DMS 273 (cell line): ENCODE results near the gene SAMMSON.

Source experiments
- DNase-seq: peaks from one replicate; lab custom pipeline; 2025; ENCODE audit not compliant: unreplicated experiment; lab: John Stamatoyannopoulos, UW

Gene SAMMSON

DNA sequence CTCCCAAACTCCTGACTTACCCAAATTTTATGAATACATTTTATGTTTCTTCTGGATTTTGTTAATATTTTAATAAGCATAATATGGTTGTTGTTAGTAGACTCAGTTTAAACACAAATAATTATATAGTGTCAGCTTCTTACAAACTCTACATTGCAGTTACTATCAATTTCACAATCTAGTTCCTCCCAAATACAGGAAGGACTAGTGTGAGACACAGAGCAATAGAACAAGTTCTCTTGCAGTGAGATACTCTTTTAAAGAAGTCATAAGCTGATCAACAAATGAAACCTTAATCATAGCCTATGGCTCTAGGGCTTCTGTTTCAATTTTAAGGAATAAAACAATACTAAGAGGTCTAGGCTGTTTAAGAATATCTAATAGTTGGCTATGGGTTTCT is 86.1 kb downstream of the SAMMSON start:
- no peak for DNase-seq

DNA sequence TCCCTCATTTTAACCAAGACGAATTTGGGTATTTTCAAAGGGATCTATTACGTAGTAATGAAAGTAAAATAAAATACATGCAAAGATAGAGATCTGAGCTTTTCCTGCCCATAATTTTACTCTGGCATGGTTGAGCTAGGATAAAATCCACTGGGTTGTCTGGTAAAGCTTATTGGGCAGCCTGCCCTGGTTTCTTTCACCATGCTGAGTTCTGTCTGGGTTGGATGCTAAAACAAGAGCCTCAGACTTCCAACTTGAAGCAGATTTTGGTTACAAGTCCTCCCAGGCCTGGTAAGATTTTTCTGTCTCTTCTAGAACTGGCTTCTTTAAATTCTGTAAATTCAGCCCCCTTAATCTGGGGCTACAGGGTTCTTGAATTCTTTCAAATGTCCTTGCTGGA is 86.8 kb downstream of the SAMMSON start:
- no peak for DNase-seq

DNA sequence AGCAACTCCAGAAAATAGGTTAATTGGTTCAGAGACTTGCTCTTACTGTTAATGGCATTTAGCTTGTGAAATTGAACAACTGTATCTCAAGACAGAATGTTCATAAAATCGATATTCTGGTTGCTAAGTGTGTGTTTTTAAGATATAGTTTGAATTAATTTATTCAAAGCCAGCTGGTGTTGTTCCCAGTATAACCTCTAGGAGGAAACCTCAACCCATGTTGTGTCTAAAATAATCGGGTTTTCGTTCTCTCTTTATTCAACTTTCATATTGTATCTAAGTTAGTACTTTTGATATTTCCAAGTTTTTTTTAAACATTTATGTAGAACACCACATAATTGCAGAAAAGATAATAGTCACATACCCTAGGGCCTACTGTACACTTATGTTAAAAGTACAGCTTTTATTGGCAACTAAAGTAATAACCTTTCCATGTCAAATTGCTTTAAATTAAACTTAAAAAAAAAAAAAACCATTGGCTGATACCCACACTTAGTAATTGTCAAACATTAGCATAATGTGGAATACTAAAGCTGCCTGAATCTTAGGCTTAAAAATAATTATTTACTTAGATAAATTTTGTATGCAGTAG is 90.9 kb downstream of the SAMMSON start:
- DNase-seq = peak; percentile 66

DNA sequence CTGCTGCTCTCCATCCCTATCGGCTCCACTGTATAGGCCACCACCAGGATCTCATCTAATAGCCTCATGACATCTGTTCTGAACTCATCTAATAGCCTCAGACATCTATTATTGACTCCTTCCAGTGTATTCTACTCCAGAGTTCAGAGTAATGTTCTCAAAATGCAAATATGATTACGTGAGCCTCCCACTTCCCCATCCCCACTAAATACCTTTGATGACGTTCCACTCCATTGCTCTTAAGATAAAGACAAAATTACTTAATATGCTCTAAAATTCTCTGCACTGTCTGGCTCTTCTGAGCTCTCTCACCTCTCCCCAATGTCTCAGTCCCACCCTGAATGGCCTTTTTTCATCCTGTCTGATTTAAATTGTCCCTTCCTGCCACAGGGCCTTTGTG is 94.7 kb downstream of the SAMMSON start:
- DNase-seq = no peak

DNA sequence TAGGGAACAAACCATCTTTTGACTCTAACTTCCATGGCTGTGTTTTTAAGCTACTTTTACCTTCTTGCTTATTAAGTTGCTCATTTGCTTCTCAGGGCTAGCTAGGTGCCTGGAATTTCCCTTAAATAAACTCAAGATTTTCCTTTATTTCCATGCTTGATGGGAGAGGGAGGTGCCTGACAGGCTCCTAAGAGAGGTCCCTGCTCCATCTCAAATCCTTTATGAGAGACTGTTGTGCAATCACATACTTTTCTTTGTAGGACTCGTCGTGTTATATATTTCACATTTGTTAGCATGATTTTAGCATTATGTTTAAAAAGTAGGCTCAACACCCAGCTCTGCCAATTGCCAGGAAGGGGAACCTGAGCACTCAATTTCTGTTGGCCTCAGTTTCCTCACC is 95.7 kb downstream of the SAMMSON start:
- no peak for DNase-seq

DNA sequence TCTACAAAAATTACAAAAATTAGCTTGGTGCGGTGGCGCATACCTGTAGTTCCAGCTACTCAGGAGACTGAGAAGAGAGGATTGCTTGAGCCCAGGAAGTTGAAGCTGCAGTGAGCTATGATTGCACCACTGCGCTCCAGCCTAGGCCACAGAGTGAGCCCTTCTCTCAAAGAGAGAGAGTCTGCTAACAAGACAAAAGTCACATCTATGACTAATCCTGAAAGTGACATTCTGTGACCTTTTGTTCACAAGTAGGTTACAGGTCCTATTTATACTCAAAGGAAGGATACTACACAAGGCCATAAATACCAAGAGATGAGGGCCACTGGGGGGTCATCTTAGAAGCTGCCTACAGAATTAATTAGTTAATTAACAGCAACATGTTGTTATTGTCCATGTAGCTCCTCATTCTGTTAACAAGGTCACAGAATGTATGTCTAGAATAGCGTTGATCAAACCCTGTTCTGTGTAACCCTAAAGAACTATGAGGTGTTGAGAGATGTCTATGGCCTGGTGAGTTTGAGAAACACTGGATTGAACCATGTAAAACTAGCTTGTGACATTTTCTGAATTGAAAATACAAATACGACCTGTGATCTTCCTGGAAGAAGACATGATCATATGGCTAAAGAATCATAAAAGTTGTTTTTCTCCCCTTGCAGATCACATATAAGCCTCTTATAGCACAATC is 97.0 kb downstream of the SAMMSON start:
- DNase-seq = no peak

DNA sequence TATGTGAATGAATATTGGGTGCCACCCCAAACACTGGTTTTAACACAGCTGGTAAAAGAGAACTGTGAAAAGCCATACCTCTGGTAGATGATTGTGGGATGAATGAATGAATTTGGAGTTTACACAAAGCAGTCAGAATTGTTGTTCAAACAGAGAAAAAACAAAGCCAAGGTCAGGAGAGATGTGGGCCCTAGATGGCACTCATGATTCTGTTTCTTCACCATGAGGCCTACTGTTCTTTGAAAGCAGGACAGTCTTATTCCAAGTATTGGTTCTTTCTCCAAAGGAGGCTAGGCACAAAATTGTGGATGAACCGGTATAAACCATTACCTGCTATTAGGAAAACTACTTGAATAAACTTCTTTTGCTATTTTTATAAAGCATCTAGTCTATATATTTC is 97.6 kb downstream of the SAMMSON start:
- no peak for DNase-seq

DNA sequence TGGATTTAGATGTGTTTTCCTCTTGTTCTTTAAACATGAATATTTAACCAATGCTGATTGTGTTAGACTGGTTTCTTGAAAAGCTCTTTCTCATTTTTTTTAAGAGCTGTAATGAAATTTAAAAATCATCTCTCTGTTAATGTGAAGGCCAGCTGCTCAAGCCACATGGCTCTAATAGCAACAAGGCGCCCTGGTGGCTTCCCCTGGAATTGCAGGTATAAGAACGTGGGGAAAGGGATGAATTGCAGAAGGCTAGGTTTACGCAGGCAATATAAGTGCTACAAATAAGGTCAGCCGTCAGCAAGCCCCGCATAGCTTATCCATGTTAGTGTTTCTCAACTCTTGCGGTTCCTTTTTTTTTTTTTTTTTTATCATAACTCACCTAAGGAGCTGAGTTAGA is 108.5 kb downstream of the SAMMSON start:
- peak; percentile 59 for DNase-seq

DNA sequence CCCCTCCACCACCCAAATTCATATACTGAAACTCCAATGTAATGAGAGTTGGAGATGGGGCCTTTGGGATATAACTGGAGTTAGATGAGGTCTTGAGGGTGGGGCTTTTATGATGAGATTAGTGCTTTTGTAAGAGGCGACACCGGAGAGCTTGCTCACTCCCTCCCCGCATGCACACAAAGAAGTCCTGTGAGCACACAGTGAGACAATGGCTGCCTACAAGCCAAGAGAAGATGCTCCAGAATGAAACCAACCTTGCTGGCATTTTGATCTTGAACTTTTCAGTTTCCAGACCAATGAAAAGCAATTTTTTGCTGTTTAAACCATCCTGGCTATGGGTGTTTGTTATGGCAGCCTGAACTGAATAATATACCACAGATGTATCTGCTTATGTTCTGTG is 109.0 kb downstream of the SAMMSON start:
- no peak for DNase-seq

DNA sequence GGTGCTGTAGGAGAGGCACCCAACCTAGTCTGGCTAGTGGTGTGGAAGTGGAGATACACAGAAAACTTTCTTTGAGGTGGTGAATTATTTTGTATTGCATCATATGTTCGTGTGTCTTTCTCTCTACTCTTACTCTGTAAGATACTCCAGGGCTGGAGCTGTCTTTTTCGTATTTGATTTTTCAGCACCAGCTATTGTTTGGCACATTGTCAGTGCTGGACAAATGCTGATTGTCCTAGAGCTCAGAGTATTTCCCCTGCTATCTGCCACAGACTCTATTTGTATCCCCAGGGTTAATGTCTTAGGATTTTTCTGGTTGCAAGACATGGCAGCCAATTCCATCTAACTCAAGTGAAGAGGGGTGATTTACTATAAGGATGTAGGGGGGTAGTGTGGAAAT is 110.5 kb downstream of the SAMMSON start:
- DNase-seq = no peak

DNA sequence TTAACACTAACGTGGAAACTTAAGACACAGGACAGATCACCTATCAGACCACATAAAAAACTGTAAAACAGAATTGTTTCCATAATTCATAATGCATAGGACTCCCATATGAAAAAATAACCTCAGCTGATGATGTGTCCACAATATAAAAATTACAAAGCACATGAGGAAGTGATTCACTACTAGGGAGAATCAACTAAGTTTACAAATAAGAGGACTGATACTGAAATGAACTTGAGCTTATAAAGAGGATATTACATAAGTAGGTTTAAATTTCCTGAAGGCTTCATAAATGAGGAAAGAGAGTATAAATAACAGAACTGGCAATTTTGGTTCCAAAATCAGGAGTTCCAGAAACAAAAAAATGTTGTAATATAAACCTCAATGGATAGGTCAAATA is 111.9 kb downstream of the SAMMSON start:
- DNase-seq = no peak

DNA sequence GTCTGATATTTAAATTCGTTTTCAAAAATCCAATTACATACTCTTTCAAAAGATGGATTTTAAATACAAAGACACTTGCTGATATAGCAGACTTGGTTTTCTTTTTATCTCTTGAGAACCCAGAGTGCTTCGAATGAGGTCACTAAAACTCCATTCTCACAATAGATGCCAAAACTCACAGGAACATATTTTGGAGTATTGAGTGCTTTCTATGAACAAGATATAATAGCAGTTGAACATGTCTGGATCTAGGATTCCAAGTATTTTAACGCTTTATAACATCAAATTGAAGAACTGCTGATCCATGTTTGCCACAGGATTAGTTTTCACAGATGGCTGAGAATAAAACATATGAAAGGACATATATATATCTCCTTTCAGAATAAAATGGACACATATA is 113.2 kb downstream of the SAMMSON start:
- no peak for DNase-seq

DNA sequence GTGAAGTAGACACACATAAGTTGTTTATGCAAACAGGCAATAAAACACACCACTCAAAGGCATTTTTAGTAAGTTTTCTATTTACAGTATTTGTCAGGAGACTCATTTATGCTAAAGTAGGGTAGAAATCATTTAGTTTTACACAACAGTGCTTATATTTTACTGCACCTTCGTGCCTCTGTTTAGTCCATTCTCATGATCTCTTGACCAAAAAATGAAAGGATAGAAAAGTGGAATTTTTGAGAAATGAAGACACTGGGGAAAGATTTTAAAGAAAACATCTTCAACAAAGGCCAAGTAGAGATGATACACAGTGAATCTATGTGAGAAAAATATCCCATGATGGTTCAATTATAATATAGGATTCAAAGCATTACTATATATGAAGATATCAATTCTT is 114.9 kb downstream of the SAMMSON start:
- DNase-seq = no peak

DNA sequence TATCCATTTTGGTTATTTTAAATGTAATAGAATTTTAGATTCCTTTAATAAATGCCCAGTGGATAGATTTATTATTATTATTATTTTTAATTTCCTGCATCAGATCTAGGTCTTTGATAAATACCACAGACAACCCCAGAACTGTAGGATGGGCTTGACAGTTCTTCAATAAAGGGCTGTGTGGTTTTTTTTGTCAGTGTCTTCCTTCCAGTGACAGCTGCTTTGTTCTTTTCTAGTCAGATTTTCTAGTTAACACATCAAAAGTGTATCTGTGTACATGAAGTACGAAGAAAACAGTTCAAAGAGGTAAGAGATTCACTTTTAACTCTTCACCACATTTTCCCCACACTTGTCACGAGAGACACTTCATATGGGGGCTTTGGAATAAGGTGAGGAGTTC is 120.3 kb downstream of the SAMMSON start:
- DNase-seq = no peak
